ENCODE results near the gene MT4. TPM values are rescaled to one million over a fixed set of nuclear protein-coding genes. Genes with fewer than 3 reads are reported as not detected.

Gene MT4
- total RNA-seq, result not detected in 2 replicates

GRCh38 chr16:56564793-56565477 is at the start of gene MT4:
TSS of gene MT4 (plus strand) at chr16:56565073. CDS start at chr16:56565129, 56 bp downstream.

GRCh38 chr16:56519459-56520250 is 45.2 kb upstream of the MT4 start, which contains the start of gene BBS2:
TSS of gene BBS2 (minus strand) at chr16:56520024. CDS start at chr16:56519862, 162 bp downstream.

GRCh38 chr16:56589141-56590039 is 24.5 kb downstream of the MT4 start, which contains the start of gene MT3:
TSS of gene MT3 (plus strand) at chr16:56589528. CDS start at chr16:56589591, 63 bp downstream.

GRCh38 chr16:56608043-56608875 is 43.4 kb downstream of the MT4 start, which contains the start of gene MT2A:
TSS of gene MT2A (plus strand) at chr16:56608584. CDS start at chr16:56608656, 72 bp downstream.

Other genes starting within 250 kb of the MT4 start
- 317 and 407 TPM in 2 replicates for gene AMFR, start 139.5 kb upstream of the MT4 start, total RNA-seq
- 53.0 TPM in 2 replicates for gene NUDT21, start 113.7 kb upstream of the MT4 start, total RNA-seq
- gene OGFOD1, start 113.5 kb upstream of the MT4 start, total RNA-seq, result 68.1 and 80.2 TPM in 2 replicates
- gene BBS2, start 45.0 kb upstream of the MT4 start, total RNA-seq, result 45.5 and 56.9 TPM in 2 replicates
- gene MT3, start 24.5 kb downstream of the MT4 start, total RNA-seq, result 0.37 TPM in 1 of 2 replicates, not detected in the other
- gene MT2A, start 43.5 kb downstream of the MT4 start, total RNA-seq, result 53.3 and 72.0 TPM in 2 replicates
- 91.7 and 248 TPM in 2 replicates for gene MT1E, start 60.7 kb downstream of the MT4 start, total RNA-seq
- 0.74 and 2.1 TPM in 2 replicates for gene MT1M, start 67.6 kb downstream of the MT4 start, total RNA-seq
- 0.28 TPM in 1 of 2 replicates, not detected in the other for gene MT1A, start 73.6 kb downstream of the MT4 start, total RNA-seq
- gene MT1B, start 86.8 kb downstream of the MT4 start, total RNA-seq, result not detected in 2 replicates
- gene MT1F, start 92.9 kb downstream of the MT4 start, total RNA-seq, result 0.09 and 1.8 TPM in 2 replicates
- 0.71 TPM in 1 of 2 replicates, not detected in the other for gene MT1G, start 103.0 kb downstream of the MT4 start, total RNA-seq
- gene MT1H, start 104.7 kb downstream of the MT4 start, total RNA-seq, result not detected in 2 replicates
- gene MT1X, start 117.4 kb downstream of the MT4 start, total RNA-seq, result 14.1 and 38.0 TPM in 2 replicates
- 42.2 and 42.5 TPM in 2 replicates for gene NUP93, start 165.1 kb downstream of the MT4 start, total RNA-seq